Activated naive CD4-positive, alpha-beta T cell treated with anti-CD3 and anti-CD28 coated beads, Interleukin-2, amount 50 U/mL, for 72 hours (primary cell): ENCODE results near the gene SPAAR. TPM values are rescaled to one million over a fixed set of nuclear protein-coding genes. Genes with fewer than 3 reads are reported as not detected.
"Not testable (repeated sequence)": the region's sequence is repeated elsewhere in the genome, so short reads cannot be mapped to it uniquely, and the experiment has no call there.

Experiments
- ATAC-seq, 2 donors: fragments of 150-1000 bp; cut with Tn5 transposase; 2 replicates each; pipeline ENCODE4 v1.10.0; 2021; ENCODE audit warnings: mild to moderate bottlenecking in 2 of 2, moderate library complexity in 2 of 2
- DNase-seq, 2 donors: peaks; one replicate each; pipeline ENCODE4 v3.0.0; 2021 to 2022; ENCODE audit warnings: low spot score in 2 of 2
- H3K27ac Mint-ChIP-seq, 2 donors: one replicate each; pipeline ENCODE4 v1.8.0; 2022; ENCODE audit warnings: mild to moderate bottlenecking in 2 of 2, mixed read lengths in 2 of 2
- H3K36me3 Mint-ChIP-seq, 2 donors: one replicate each; pipeline ENCODE4 v1.8.0; 2022; ENCODE audit warnings: mixed read lengths in 2 of 2
- H3K9me3 Mint-ChIP-seq, 2 donors: one replicate each; pipeline ENCODE4 v1.8.0; 2022; ENCODE audit warnings: mixed read lengths in 2 of 2
- total RNA-seq, 2 donors: library from RNA; stranded (reverse); gene quantifications; one replicate each; pipeline ENCODE4 v1.2.3, GENCODE V29; 2022

SPAAR gene
- total RNA-seq, 2 donors from 2014 or later, result not detected

GRCh38 chr9:35896570-35896969 is 12.7 kb upstream of the SPAAR start:
- no peak for DNase-seq
- Mint-ChIP-seq H3K27ac (no peak overlapping the region), H3K9me3 (no peaks in the 10 kb centered on the region), H3K36me3 (no peaks in the 10 kb centered on the region)
- ATAC-seq, result no peak

GRCh38 chr9:35897376-35898099 is 11.8 kb upstream of the SPAAR start:
- DNase-seq, ATAC-seq, H3K27ac Mint-ChIP-seq, H3K9me3 Mint-ChIP-seq, H3K36me3 Mint-ChIP-seq: not testable (repeated sequence)

GRCh38 chr9:35898337-35898736 is 11.0 kb upstream of the SPAAR start:
- ATAC-seq (no peak), DNase-seq (no peak)
- no peak overlapping the region for H3K27ac Mint-ChIP-seq
- H3K36me3 Mint-ChIP-seq, result no peaks in the 10 kb centered on the region
- H3K9me3 Mint-ChIP-seq, result no peaks in the 10 kb centered on the region

GRCh38 chr9:35899021-35899420 is 10.3 kb upstream of the SPAAR start:
- Mint-ChIP-seq H3K9me3 (no peaks in the 10 kb centered on the region), H3K27ac (no peak overlapping the region), H3K36me3 (no peaks in the 10 kb centered on the region)
- no peak for DNase-seq
- no peak for ATAC-seq

GRCh38 chr9:35903049-35903448 is 6.2 kb upstream of the SPAAR start:
- ATAC-seq (peak; percentile 56 to 61), DNase-seq (peak in 1 of 2 donors; percentile 50)
- H3K27ac Mint-ChIP-seq, result no peak overlapping the region

GRCh38 chr9:35904338-35904737 is 5.0 kb upstream of the SPAAR start:
- Mint-ChIP-seq H3K9me3 (no peaks in the 10 kb centered on the region), H3K36me3 (no peaks in the 10 kb centered on the region), H3K27ac (no peak overlapping the region)
- no peak for ATAC-seq
- no peak for DNase-seq

More at GRCh38 chr9:35903049-35903448, 6.2 kb upstream of the SPAAR start:
- H3K36me3 Mint-ChIP-seq, result no peaks in the 10 kb centered on the region
- no peaks in the 10 kb centered on the region for H3K9me3 Mint-ChIP-seq

GRCh38 chr9:35905051-35905781 is 4.1 kb upstream of the SPAAR start:
- no peak for DNase-seq
- Mint-ChIP-seq H3K27ac (peak overlapping the region in 1 of 2 donors; percentile 15), H3K36me3 (no peaks in the 10 kb centered on the region), H3K9me3 (no peaks in the 10 kb centered on the region)
- ATAC-seq, result no peak

- Mint-ChIP-seq H3K27ac (peak within 1 kb of the TSS in 1 of 2 donors; percentile 15), H3K36me3 (no peaks in the 10 kb centered on the region)
- no peak for DNase-seq
These were observed 3.2 kb upstream of the SPAAR start, which contains the start of gene HRCT1 for GRCh38 chr9:35905912-35906679. Gene HRCT1, plus strand, starts transcription at chr9:35906202. Its CDS starts 86 bp downstream, at chr9:35906288.

GRCh38 chr9:35906923-35907699 is 2.2 kb upstream of the SPAAR start:
- Mint-ChIP-seq H3K9me3 (no peaks in the 10 kb centered on the region), H3K27ac (no peak overlapping the region), H3K36me3 (no peaks in the 10 kb centered on the region)
- DNase-seq (no peak), ATAC-seq (no peak)

More at GRCh38 chr9:35905912-35906679, 3.2 kb upstream of the SPAAR start, which contains the start of gene HRCT1:
- H3K9me3 Mint-ChIP-seq, result no peaks in the 10 kb centered on the region
- ATAC-seq, result no peak

- DNase-seq, result no peak
- peak in 1 of 2 donors; percentile 51 for ATAC-seq
These were observed 1.4 kb upstream of the SPAAR start for GRCh38 chr9:35907711-35908503.

GRCh38 chr9:35908504-35909125 is 675 bp upstream of the SPAAR start:
- Mint-ChIP-seq H3K9me3 (no peaks in the 10 kb centered on the region), H3K27ac (peak overlapping the region; percentile 1 to 6), H3K36me3 (no peaks in the 10 kb centered on the region)
- no peak for DNase-seq
- no peak for ATAC-seq

More at GRCh38 chr9:35907711-35908503, 1.4 kb upstream of the SPAAR start:
- Mint-ChIP-seq H3K27ac (no peak overlapping the region), H3K36me3 (no peaks in the 10 kb centered on the region), H3K9me3 (no peaks in the 10 kb centered on the region)

GRCh38 chr9:35909687-35910612 is 660 bp downstream of the SPAAR start:
- DNase-seq (no peak), ATAC-seq (no peak)
- Mint-ChIP-seq H3K9me3 (no peaks in the 10 kb centered on the region), H3K36me3 (no peaks in the 10 kb centered on the region), H3K27ac (peak overlapping the region in 1 of 2 donors; percentile 76)

GRCh38 chr9:35910613-35911359 is 1.5 kb downstream of the SPAAR start:
- Mint-ChIP-seq H3K36me3 (no peaks in the 10 kb centered on the region), H3K9me3 (no peaks in the 10 kb centered on the region)
- ATAC-seq, result peak; percentile 51 to 69

GRCh38 chr9:35911690-35912089 is 2.4 kb downstream of the SPAAR start:
- Mint-ChIP-seq H3K9me3 (no peaks in the 10 kb centered on the region), H3K27ac (no peak overlapping the region), H3K36me3 (no peaks in the 10 kb centered on the region)
- ATAC-seq, result no peak
- DNase-seq, result no peak

More at GRCh38 chr9:35910613-35911359, 1.5 kb downstream of the SPAAR start:
- H3K27ac Mint-ChIP-seq, result peak overlapping the region; percentile 76 to 95
- peak in 1 of 2 donors; percentile 33 for DNase-seq
